Vagina (tissue), 2 donors: ENCODE measurements around the gene COX14. TPM values are rescaled to one million over a fixed set of nuclear protein-coding genes. Genes with fewer than 3 reads are reported as not detected.

Source experiments
- DNase-seq, 2 donors: peaks; one replicate each; pipeline ENCODE4 v3.0.0-alpha.2; 2017; ENCODE audit errors: extremely low spot score in 2 of 2
- H3K27ac ChIP-seq: fragments of 200-600 bp; sonication (generic); one replicate; pipeline ENCODE4 v1.5.1; 2019
- H3K27me3 ChIP-seq: fragments of 200-600 bp; sonication (generic); one replicate; pipeline ENCODE4 v1.5.1; 2019
- H3K36me3 ChIP-seq, 2 donors: fragments of 200-600 bp; sonication (generic); one replicate each; pipeline ENCODE4 v1.5.1; 2017 to 2019
- H3K4me1 ChIP-seq: fragments of 200-600 bp; sonication (generic); one replicate; pipeline ENCODE4 v1.5.1; 2019
- H3K4me3 ChIP-seq, 2 donors: fragments of 200-600 bp; sonication (generic); 1 replicate in 1 of 2; 2 replicates in 1 of 2; pipeline ENCODE4 v1.5.1; 2016 to 2019
- H3K9me3 ChIP-seq: fragments of 200-600 bp; sonication (generic); one replicate; pipeline ENCODE4 v1.5.1; 2019
- CTCF ChIP-seq, 3 experiments: fragments of 450-650 bp in 2 of 3; fragments of 200-600 bp in 1 of 3; sonication (generic) in 1 of 3; IDR thresholded peaks; one replicate each; pipeline ENCODE4 v1.5.1; 2017 to 2019; ENCODE audit warnings: antibody characterized with exemption in 3 of 3, mild to moderate bottlenecking in 2 of 3, moderate library complexity in 2 of 3
- POLR2A ChIP-seq, 2 donors: fragments of 450-650 bp; IDR thresholded peaks; one replicate each; pipeline ENCODE4 v1.6.1; 2017; ENCODE audit warnings: antibody characterized with exemption in 2 of 2, mild to moderate bottlenecking in 2 of 2, moderate library complexity in 2 of 2
- POLR2AphosphoS5 ChIP-seq, 2 donors: sonication (generic); formaldehyde crosslinking; IDR thresholded peaks; one replicate each; pipeline ENCODE4 v1.9.0; 2017; ENCODE audit warnings: antibody characterized with exemption in 2 of 2, mild to moderate bottlenecking in 2 of 2, low read depth in 1 of 2; ENCODE audit not compliant: insufficient read depth in 1 of 2
- intact Hi-C: fragments of 100-400 bp; cut with DNase I; formaldehyde crosslinking; loops from one replicate; pipeline ENCODE4 v1.15.1; 2023
- total RNA-seq: library from RNA; depleted of rRNA; stranded (reverse); fragments of >200 nt; gene quantifications from one replicate; pipeline ENCODE4 v1.2.3, GENCODE V29; 2016

The COX14 gene
- total RNA-seq, 1 donor from 2014 or later, result 74.4 TPM

- no peak for DNase-seq
- no peaks in the 10 kb centered on the region for H3K27me3 ChIP-seq
- peaks cover 25% of the 10 kb centered on the region for H3K4me1 ChIP-seq
- H3K27ac ChIP-seq, result no peak overlapping the region
- intact Hi-C loops, result no loop called here
- no peaks in the 10 kb centered on the region for H3K9me3 ChIP-seq
- H3K4me3 ChIP-seq, result no peak overlapping the region
- TF ChIP-seq POLR2A (IDR thresholded peaks at IDR 0.05), result no peak
- no peak for TF ChIP-seq POLR2AphosphoS5 (IDR thresholded peaks at IDR 0.05; ENCODE audit: insufficient read depth in 1 of 2, low read depth in 1 of 2)
- no peak for TF ChIP-seq CTCF (IDR thresholded peaks at IDR 0.05)
- no peaks in the 10 kb centered on the region for H3K36me3 ChIP-seq
These were observed 48.6 kb downstream of the COX14 start for GRCh38 chr12:50160643-50161042.

GRCh38 chr12:50162230-50162629 is 50.2 kb downstream of the COX14 start:
- no peak for DNase-seq
- no peaks in the 10 kb centered on the region for H3K27me3 ChIP-seq
- H3K4me1 ChIP-seq, result peaks cover 35% of the 10 kb centered on the region
- no peak overlapping the region for H3K4me3 ChIP-seq
- no peak for TF ChIP-seq POLR2AphosphoS5 (IDR thresholded peaks at IDR 0.05; ENCODE audit: insufficient read depth in 1 of 2, low read depth in 1 of 2)
- TF ChIP-seq POLR2A (IDR thresholded peaks at IDR 0.05), result no peak
- no peak for TF ChIP-seq CTCF (IDR thresholded peaks at IDR 0.05)
- no peak overlapping the region for H3K27ac ChIP-seq
- no peaks in the 10 kb centered on the region for H3K9me3 ChIP-seq
- intact Hi-C loops, result no loop called here
- no peaks in the 10 kb centered on the region for H3K36me3 ChIP-seq

GRCh38 chr12:50164963-50165362 is 52.9 kb downstream of the COX14 start:
- no peaks in the 10 kb centered on the region for H3K27me3 ChIP-seq
- H3K4me1 ChIP-seq, result peaks cover 43% of the 10 kb centered on the region
- H3K4me3 ChIP-seq, result no peak overlapping the region
- H3K9me3 ChIP-seq, result no peaks in the 10 kb centered on the region
- intact Hi-C loops, result no loop called here
- H3K36me3 ChIP-seq, result no peaks in the 10 kb centered on the region
- DNase-seq, result no peak
- TF ChIP-seq POLR2AphosphoS5 (IDR thresholded peaks at IDR 0.05; ENCODE audit: insufficient read depth in 1 of 2, low read depth in 1 of 2) (no peak), POLR2A (IDR thresholded peaks at IDR 0.05) (no peak), CTCF (IDR thresholded peaks at IDR 0.05) (no peak)
- H3K27ac ChIP-seq, result no peak overlapping the region

- Histone ChIP-seq H3K4me1 (peaks cover 43% of the 10 kb centered on the region), H3K4me3 (peak overlapping the region; percentile 78 to 84), H3K27me3 (no peaks in the 10 kb centered on the region), H3K9me3 (no peaks in the 10 kb centered on the region), H3K36me3 (no peaks in the 10 kb centered on the region), H3K27ac (peak overlapping the region; percentile 83)
- no peak for DNase-seq
- intact Hi-C loops, result loop anchor here (2.0 kb wide), 1 partner anchor 56 kb away; no protein-coding TSS in a partner anchor
- TF ChIP-seq POLR2AphosphoS5 (IDR thresholded peaks at IDR 0.05; ENCODE audit: insufficient read depth in 1 of 2, low read depth in 1 of 2) (no peak), POLR2A (IDR thresholded peaks at IDR 0.05) (no peak), CTCF (IDR thresholded peaks at IDR 0.05) (no peak)
These were observed 54.7 kb downstream of the COX14 start for GRCh38 chr12:50166799-50167048.

- intact Hi-C loops, result loop anchor here (2.0 kb wide), 1 partner anchor 56 kb away; no protein-coding TSS in a partner anchor
These were observed 55.2 kb downstream of the COX14 start, which contains the start of gene CERS5 for GRCh38 chr12:50167049-50167828. TSS of gene CERS5 (minus strand) at chr12:50167369. CDS start at chr12:50167297, 72 bp downstream.

More at GRCh38 chr12:50167049-50167828, 55.2 kb downstream of the COX14 start, which contains the start of gene CERS5:
- H3K27me3 ChIP-seq, result no peaks in the 10 kb centered on the region
- H3K27ac ChIP-seq, result peak within 1 kb of the TSS; percentile 83
- H3K9me3 ChIP-seq, result no peaks in the 10 kb centered on the region
- H3K36me3 ChIP-seq, result no peaks in the 10 kb centered on the region
- DNase-seq, result peak; percentile 97 to 99
- H3K4me1 ChIP-seq, result peaks cover 42% of the 10 kb centered on the region
- H3K4me3 ChIP-seq, result peak within 1 kb of the TSS; percentile 78 to 84
- peak; percentile 84 to 90 for TF ChIP-seq POLR2AphosphoS5 (IDR thresholded peaks at IDR 0.05; ENCODE audit: insufficient read depth in 1 of 2, low read depth in 1 of 2)
- TF ChIP-seq CTCF (IDR thresholded peaks at IDR 0.05), result peak; percentile 2 to 26 (median 21)
- peak in 1 of 2 donors; percentile 74 for TF ChIP-seq POLR2A (IDR thresholded peaks at IDR 0.05)
